Body of pancreas (tissue), 4 donors: ENCODE data around the gene KDM2A.

ENCODE experiments used
- CTCF ChIP-seq, 7 experiments: fragments of 450-650 bp in 4 of 7; fragments of 200-600 bp in 3 of 7; sonication (generic) in 3 of 7; IDR thresholded peaks; one replicate each; pipeline ENCODE4 v1.5.1; 2016 to 2019; ENCODE audit warnings: antibody characterized with exemption in 7 of 7
- POLR2A ChIP-seq, 3 donors: fragments of 450-650 bp; IDR thresholded peaks; one replicate each; pipeline ENCODE4 v1.6.1; 2016; ENCODE audit warnings: antibody characterized with exemption in 3 of 3, mild to moderate bottlenecking in 2 of 3

- TF ChIP-seq CTCF (IDR thresholded peaks at IDR 0.05) (no peak), POLR2A (IDR thresholded peaks at IDR 0.05) (no peak)
These were observed 169.1 kb downstream of the KDM2A start for GRCh38 chr11:67288198-67288451.
